ENCODE measurements around the gene FGD5.
A peak's percentile ranks its signal among the peaks of the same experiment; 100 is the strongest.

The FGD5 gene

DNA sequence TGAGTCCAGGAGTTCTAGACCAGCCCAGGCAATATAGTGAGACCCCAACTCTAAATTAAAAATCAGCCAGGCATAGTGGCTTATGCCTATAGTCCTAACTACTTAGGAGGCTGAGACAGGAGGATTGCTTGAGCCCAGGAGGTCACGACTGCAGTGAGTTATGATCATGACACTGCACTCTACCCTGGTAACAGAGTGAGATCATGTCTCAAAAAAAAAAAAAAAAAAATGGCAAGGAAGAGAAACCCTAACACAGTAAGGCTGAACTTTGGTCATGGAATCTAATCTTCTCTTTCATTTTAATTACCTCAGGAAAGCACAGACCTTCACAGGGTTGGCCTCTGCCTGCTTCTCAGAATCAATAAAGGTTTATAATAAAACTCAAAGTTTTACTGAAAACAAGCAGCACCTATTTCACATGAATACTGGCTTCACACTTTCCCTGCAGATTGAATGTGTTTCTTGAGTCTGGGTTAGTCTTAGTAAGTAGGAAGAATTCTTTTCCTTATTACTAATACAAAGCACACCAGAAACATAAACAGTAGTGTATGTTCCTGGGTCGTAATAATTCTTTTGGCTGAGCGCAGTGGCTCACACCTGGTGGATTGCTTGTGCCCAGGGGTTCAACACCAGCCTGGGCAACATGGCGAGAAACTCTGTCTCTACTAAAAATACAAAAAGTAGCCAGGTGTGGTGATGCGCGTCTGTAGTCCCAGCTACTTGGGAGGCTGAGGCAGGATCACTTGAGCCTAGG lies 117.0 kb downstream of the FGD5 start:
- no peak for DNase-seq

DNA sequence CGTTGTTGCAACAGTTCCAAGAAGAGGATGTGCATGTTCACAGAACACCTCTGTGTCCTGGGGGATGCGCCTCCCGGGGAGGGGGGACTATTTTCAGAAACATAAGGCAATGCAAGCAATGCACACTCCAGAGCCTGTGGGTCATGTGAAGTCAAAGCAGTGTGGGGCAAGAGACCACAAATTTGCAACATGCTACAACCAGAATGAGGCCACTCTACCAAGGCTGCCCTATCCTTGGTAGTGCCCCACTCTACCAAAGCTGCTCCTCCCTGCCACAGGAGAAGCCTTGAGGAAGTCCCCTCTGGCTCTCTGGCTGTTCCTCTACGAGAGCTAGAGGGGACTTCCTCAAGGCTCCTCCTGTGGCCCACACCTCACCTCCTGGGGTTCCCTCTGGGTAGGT lies 120.2 kb downstream of the FGD5 start:
- no peak for DNase-seq

DNA sequence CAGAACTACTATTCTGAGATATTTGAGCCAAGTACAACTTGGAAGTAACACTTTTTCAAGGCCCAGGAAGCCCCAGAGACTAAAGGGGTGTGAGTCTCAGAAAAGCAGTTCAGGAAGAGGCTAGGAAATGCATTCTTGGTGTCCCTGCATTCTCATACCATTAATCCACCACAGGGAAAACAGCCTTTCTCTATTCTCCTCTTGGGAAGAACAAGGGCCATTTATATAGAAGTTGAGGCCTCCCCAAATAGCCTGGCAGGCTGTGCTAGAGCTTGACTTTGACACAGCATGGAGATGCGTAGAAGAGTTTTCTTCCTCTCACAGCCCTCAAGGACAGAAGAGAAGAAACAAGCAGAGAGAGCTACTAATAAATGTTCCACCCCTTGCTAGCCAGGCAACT lies 123.1 kb downstream of the FGD5 start:
- DNase-seq = no peak

DNA sequence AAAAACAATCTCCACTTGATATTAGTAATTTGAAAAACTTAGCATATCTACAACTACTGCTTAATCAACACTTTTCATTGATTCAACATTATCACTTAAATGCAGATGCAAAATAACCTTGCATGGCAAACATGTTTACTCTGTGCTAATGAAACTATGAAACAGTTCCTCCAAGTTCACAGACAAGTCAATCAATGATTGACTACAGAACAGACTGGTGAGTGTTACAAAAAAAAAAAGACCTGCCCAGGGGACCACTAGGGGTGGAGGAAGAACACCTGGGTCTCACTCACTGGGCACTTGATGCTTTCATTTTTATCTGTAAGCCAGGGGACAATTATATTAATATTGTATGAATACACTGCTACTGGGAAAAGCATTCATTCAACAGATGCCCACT lies 124.3 kb downstream of the FGD5 start:
- DNase-seq = no peak

DNA sequence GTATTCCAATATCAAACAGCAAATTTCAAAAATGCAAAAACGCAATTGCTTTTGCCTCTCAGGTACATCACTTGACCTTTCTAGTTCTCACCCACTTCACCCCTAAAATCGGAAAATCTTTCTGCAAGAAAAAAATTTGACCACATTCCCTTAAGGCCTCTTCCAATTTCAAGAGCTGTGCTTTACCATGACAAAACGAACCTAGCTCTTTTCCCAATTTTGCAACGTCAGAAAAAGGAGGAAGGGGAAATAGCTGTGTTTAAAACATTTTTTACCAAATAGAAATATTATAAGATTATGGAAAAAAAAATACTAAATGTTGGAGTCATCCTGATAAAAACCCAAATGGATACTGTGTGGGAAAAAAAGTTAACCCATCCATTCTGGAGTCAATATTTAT lies 127.5 kb downstream of the FGD5 start:
- no peak for DNase-seq

DNA sequence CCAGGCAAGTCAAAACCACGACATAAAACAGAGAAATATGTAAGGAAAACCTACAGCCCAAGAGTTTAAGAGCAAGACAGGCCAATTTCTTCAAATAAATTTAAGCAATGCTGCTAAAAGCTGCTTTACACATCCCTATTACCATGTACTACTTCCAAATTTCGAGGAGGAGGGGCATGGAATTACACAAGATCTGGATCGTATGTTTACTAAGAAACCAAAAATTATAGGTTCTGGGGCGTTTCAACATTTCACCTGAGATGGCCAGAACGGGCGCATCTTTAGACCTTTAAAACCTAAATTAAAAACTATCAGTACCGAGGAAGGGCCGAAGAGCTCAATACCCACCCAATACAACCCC lies 128.0 kb downstream of the FGD5 start:
- no peak for DNase-seq

DNA sequence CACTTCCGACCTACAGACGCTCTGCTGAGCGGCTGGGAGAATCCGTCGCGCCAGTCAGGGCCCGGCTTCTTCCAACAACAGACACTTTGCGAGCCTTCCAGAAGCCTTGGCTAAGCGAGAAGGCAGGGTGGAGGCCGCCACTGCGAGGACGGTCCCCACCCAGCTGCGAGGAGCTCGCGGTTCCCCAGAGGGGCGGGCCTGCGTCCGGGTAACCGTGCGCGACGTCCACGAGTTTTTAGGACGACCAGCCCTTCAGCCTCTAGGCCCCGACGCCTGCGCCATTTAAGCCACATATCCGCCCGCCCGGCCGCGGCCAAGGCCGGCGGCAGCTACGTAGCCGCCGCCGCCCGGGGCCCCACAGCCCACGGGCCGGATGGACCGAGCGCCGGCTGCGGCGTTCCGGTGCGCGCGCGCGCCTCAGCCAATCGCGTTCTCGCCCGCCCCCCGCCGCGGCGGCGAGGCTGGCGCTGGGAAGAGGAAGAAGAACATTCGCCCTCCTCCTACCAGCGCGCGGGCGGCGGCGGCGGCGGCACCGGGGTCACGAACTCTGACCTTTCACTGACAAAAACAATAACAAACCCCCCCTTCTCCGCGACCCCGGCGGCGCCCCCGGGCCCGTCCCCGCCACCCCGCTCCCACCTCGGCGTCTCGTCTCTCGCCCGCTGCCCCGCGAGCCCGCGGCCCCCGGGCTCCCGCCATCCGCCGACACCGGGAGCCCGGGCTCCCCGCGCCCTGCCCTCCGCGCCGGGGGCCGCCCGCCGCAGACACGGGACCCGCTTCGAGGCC lies 128.5 kb downstream of the FGD5 start, which contains the start of gene NR2C2:
NR2C2 (plus strand) TSS at position 484 of the 786 bp plus-strand sequence. CDS start 56,332 bp downstream, outside the sequence.
- peak; percentile 88 for DNase-seq

DNA sequence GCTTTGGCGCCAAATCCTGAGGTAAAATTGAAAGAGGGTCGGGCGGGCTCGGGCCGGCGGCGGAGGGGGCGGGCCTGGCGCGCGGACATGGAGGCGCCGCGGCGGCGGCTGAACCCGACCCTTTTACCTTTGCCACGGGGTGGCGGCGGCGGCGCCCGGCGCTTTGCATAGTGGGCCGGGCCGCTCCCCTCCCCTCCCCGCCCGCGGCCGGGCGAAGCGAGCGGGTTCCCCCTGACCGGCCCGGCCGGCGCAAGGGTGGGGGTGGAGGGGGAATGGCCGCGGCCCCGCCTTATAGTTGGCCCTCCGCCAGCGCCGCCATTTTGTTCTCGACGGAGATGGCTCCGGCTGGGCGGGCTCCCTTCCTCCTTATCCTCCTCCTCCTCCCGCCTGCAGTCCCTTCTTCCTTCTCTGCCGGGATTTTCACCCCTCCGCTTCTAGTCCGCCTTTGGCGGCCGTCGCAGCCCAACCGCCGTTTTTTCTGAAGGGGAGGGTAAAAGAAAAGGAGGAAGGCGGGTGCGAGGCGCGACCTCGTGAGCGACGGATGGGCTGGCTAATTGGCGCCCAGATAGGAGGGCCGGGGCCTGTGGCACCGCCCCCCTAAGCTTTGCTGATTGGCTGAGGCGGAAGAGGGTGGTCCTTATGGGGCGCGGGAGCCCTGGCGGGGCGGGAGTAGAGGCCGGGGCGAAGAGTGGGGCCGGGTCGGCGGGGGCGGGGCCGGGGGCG lies 129.3 kb downstream of the FGD5 start:
- peak; percentile 99 for DNase-seq

DNA sequence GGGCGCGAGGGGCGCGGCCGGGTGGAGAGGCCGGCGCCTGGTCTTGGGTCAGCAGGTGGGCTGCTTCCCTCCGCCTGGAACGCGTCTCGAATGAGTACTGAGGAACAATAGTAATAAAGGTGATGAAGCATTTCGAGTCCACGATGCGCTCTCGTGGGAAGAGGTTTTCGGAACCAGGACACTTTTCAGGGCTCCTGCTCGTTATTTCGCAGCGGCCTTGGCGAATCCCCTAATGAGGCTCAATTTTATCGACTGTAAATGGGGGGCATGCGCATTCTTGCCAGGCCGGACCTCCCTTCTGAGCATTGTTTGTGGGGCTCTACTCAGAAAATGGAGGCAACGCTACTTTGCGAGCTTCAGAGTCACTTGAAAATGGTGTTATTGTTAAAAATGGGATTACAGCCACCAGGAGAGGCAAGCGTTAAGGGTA lies 129.9 kb downstream of the FGD5 start:
- no peak for DNase-seq

DNA sequence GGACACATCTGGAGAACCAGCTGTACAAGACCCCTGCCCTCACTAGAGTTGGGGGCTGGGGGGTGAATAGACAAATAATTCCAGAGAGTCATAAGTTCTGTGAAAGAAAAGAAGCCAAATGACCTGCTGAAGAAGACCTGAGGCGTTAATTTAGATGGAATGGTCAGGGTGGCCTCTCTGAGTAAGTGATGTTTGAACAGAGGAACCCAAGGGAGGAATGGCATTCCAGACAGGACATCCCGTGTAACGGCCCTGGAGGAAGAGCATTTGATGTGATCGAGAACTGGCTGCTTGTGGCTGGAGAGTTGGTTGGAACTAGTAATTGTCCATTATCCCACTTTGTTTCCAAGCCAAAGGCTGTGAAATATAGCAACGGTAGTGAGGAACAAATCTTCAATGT lies 130.4 kb downstream of the FGD5 start:
- DNase-seq = no peak

DNA sequence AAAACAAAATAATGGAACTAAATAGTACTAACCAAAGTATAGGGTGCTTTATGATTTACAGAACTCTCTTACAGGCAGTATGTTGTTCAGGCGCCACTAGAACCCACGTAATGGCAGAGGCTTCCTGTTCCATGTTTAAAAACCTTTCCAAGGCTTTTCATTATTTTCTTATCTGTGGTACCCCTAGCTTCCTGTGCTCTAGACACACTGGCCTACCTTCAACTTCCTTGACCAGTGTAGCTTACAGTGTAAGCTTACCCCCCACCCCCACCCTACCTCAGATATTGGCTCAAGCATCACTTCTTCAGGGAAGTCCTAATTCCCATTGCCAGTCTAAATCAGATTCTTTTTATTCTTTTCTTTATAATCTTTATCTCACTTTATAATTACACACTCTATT lies 131.5 kb downstream of the FGD5 start:
- DNase-seq = no peak

DNA sequence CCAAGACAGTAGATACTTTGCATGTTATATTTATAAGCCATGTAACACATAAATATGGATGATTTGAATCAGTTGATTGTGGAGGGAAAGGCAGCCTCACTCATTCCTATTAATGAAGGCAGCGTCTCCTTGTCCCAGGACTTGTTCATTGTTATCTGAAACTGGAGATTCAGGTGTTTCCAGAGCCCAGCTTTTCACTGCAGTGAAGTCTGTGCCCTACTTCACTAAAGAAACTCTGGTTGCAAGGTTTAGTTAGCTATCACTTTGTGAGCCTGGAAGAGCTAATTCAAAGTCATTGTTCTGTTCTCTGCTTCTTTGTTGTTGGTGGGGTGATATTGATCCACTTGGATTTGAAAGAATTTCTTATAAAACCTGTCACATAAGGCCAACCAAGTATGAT lies 138.4 kb downstream of the FGD5 start:
- no peak for DNase-seq

DNA sequence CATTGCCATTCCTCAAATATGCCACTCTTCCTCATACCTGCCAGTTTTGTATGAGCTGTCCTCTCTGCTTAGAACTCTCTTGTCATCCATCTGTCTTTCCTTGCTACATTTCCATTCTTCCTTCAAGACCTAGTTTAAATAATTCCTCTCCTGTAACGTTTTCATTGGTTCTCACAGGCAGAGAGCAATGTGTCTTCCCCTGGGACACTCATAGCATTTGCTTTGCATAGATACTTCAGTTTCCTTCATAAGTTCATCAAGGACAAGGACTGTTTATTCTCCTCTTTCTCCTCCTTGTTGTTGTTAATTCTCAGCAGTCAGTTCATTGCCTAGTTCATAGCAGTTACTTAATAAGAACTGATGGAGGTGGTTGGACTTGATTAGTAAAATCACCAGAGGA lies 139.2 kb downstream of the FGD5 start:
- no peak for DNase-seq

DNA sequence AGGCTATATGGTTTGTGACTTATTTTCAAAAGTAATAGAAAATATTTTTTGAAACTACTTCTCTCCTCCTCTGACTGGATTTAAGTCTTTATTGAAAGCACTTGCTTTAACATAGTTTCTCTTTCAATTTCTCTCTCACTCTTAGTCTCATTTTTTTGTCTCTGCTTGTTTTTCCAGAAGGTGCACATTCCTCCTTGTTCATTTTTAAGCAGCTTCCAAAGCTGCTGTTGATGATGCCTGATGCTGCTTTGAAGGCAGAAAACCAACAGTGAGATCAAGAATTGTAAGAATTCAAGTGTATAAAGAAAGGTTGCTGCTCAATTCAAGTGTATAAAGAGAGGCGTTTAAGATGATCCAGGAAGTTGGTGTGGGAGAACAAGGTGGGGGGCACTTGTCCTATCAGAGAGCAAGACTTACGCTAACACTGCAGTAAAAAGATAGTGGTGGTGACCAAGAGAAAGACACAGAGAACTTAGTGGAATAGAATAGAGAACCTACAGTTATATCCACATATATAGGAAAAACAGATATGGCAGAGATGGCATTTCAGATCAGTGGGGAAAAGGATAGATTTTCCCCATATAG lies 140.7 kb downstream of the FGD5 start:
- no peak for DNase-seq

DNA sequence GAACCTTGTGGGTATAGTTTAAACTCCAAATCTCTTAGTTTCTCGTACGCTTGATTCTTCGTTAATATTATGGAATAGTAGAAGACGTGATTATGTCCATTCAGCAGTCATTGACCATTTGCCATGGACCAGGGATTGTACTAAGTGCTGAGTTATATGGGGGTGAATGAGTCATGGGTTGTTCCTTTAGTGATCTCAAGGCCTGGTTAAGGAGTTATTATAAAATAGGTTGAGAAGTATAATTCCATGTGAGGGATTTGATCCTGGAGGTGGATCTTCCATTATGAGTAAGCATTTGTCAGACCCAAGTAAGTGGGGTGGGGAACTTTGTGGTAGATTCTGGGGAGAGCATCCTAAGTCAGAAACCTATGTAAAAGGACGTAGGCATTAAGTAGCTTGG lies 144.0 kb downstream of the FGD5 start:
- DNase-seq = no peak

DNA sequence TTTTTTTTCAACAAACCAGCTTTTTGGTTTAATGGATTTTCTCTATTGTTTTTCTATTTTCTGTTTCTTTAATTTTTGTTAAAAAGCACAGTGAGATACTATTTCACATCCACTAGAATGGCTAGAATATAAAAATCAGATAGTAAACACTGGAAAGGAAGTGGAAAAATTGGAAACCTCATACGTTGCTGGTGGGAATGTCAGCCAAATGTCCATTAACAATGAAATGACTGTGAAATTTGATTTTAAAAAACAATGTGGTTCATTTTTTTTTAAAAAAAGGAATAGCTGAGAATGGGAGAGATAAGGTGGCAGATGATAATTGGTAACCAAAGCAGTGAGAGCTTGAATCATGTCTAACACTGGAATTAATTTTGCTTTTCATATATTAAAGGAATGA lies 148.5 kb downstream of the FGD5 start:
- no peak for DNase-seq

DNA sequence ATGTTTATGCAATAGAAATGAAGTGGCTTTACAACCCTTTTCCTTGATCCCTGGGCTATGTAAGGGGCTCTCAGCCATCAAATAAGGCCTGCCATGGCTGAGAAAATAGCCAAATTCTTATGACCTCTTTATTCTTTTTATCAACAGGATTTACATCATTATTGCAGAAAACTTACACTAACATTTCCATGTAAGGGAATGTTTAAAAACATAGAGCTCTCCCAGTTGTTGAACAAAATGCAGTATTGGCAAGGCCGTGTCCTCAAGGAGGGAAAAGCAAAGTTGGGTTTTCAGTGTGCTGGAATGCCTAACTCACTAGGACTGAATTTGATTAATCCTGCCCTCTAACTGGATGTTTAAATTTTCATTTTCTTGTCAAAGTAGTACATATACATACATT lies 150.9 kb downstream of the FGD5 start:
- DNase-seq = no peak

DNA sequence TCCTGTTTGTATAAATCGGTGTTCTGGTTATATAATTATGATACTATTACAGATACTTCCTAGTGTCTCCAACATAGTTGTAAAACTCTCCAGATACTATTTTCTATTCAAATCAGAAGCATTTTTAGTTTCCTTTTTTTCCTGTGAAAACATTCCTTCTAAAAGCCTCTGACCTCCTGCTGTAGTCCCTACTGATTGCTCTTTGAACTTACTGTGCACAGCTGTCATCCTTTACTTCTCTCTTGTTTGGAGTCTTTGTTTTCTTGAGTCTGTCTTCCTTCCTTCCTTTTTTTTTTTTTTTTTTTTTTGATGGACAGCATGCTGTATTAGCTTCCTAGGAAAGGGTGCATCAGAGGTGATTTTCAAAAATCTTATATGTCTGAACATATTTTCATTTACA lies 157.6 kb downstream of the FGD5 start:
- DNase-seq = no peak

DNA sequence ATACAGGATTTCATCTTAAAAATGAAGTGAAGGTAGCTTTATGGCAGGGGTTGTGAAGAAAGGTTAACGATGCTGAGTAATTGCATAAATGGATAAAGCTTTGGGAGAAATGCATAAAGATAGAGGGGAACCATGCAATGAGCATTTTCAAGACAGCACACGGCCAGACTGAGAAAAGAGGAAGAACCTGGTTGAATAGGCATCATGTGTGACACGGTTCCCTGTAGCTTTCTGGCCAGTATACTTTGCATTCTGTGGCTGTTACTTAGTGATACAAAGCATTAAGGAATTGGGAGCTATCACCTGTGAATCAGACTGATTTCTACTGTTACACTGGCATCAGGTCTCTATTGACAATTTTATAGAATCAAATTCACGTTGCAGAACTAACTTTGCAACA lies 161.9 kb downstream of the FGD5 start:
- no peak for DNase-seq
